GM21528 (cell line): ENCODE results near the gene ITIH4.

Experiments used
- ATAC-seq: cut with Tn5 transposase; IDR thresholded peaks from one replicate; pipeline ENCODE4 v1.9.1; 2021; ENCODE audit warnings: mild to moderate bottlenecking, moderate library complexity; ENCODE audit not compliant: unreplicated experiment, low FRiP score

ITIH4 gene

DNA sequence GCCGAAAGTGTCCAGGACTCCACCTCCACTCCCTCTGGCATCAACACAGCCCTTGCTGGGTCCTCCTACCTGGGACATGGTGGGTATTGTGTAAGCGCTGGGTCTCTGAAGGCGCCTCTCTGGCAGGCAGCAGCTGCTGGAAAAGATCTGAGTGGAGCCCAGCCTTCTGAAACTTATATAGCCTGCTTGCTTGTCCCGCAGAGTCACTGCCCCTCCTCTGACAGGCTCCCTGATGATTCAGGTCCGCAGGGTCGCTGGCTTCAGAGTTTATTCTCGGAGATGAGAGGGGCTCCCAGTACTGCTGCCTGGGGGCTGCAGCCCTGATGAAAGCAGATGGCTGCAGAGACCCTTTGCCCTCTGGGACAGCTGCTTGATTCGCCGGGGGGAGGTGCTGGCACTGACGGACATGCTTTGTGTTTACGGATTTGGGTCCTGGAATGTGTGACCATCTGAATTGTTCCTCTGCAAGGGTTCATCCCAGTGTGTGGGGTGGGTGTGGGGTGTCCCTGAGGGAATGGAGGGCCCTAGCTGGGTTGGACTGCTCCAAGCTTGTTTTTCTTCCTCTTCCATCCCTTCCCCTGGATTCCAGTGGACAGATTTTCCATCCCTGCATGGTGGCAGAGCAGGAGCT is 4.5 kb upstream of the ITIH4 start, which contains the start of gene MUSTN1:
TSS of gene MUSTN1 (minus strand) at position 149 of the 631 bp plus-strand sequence. CDS start at position 78, 71 bp downstream.
- ATAC-seq, result no peak

DNA sequence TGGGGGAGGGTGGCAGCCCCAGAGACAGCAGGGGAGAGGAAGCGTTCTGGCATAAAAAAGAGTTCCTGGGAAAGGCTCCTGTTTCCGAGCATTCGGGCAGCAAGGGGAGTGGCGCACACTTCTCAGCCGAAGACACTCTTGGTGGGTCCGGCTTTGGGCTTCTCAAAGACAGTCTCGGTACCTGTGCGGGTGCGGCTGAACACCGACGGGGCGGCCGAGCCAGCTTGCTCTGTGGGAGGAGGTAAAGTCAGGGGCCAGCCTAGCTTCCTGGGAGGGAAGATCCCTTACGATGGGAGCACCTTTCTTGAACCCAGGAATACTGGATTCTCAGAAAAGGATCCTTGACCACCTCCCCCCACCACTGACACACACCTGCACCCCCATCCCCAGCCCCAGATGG is 2.7 kb upstream of the ITIH4 start:
- no peak for ATAC-seq

DNA sequence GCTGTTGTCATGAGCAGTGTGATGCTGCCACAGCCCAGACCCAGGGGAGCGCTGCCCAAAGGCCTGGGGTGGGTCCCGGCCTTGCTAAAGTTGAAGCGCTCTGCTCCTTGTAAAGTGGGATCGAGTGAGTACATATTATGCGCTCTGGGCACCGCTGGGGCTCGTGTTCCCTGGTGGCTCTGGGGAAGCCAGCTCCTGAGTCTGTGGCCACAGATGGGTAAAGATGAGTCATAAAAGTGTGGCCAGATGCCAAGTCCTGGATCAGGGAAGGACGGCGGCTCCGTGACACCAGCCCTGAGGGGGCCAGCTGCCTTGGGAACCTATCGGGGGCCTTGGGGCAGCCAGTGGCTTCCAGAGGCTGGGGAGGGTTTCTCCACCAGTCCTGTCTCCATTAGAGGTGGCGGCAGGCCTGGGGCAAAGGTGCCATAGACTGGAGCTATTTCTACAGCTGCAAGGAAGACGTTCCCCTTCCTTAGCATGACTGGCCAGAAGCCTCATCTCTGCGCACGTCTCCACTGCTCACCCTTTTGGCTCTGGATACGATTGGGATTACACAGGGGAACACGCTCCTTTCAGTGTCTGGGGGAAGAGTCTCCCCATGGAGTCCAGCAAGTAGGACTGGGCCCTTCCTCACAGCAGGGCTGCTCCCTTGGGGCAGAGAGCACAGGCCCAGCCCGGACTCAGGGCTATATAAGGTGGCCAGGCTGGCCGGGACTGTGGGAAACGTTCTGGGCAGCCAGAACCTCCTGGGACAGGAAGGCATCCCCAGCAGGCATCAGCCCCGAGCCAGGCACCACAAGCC is 1.2 kb upstream of the ITIH4 start:
- ATAC-seq, result no peak

DNA sequence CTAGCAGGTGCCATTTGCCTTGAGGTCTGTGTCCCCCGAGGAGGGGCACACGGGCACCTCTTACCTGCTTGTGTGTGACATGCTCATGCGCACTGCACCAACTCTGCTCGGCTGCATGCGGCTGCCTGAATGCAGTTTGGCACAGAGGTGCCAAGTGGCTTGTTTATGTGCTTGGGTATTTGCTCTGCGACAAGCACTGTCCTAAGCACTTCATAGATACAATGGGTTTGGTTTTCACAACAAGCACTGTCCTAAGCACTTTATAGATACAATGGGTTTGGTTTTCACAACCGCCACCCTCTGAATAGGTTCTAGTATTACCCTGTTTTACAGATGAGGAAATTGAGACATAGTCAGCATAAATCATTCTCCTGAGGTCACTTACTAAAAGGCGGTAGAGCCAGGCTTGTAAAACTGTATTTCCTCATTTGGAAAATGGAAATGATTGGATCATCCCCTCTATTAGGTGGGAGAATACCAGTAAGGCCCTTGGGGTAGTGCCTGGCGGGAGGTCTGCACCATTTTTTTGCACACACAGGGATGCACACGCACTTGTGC is 487 bp downstream of the ITIH4 start:
- no peak for ATAC-seq

DNA sequence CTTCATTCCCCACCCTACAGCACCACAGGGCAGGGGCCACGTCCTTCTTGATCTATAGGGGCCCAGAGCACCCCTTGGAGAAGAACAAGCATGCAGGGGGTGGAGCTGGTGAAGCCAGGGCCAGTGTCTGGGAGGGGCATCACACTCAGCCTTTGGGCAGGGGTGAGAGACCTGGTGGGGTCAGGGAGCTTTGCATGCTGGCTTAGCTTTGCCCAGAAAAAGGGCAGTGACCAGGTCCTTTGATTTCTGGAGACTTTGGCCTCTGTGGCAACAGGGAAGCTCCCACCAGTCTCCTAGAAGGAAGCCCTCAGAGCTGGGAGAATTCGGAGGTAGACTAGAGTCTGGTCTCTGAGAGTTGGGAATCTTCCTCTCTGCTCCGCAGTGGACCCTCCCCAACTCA is 990 bp downstream of the ITIH4 start:
- ATAC-seq, result no peak

DNA sequence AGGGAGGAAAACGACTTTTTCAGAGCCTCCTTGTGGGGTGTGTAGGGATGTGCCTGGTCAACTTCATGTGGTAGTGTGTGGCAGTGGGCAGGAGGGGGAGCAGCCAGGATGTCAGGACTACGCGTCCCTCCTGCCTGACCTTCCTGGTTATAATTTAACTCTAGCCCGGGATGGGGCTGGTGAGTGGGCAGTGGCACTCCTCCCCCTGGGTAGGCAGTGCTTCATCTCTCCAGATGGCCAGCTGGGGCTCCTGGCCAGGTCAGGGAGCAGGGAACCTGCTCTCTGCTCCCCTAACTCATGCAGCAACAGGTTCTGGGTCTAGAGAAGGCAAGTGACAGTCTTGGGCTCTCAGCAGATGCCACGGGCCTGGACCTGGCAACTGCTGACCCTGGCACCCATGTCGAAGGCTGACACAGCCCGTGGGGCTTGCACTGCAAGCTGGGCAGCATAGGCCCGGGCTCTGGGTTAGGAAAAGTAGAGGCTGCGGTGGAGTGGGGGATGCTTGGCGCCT is 2.6 kb downstream of the ITIH4 start:
- no peak for ATAC-seq

DNA sequence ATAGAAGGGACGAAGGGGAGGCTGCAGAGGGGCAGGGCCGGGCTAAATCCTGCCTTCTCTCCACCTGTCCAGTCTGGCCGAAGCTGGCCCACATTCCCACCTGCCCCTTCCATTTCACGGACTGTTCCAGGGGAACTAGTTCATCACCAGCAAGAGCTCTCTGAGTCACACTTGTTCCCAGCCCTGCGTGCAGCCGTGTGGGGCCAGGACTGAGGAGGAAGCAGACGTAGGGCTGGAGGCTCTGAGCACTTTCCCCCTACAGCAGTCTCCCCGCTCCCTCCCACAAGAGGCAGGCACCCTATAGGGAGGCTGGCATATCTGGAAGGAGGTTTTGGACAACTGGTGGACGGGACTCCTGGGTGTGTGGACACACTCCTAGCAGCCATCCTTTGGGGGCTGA is 3.0 kb downstream of the ITIH4 start:
- no peak for ATAC-seq

DNA sequence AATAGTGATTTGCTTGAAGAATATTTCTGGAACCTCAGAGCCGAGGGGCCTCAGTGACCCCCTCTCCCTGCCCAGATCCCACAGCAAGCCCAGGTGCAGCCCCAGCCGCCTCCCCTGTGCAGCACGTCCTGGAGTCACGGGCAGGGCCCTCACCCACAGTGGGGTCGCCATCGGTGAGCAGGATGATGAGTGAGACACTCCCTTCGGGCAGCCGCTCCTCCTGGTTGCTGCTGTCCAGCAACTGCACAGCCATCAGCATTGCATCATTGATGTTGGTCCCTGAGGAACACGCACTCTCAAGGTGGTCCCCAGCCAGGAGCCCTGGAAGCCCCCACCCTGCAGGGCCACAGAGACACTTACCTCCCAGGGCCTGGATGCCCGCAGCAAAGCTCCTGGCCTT is 6.4 kb downstream of the ITIH4 start:
- no peak for ATAC-seq

DNA sequence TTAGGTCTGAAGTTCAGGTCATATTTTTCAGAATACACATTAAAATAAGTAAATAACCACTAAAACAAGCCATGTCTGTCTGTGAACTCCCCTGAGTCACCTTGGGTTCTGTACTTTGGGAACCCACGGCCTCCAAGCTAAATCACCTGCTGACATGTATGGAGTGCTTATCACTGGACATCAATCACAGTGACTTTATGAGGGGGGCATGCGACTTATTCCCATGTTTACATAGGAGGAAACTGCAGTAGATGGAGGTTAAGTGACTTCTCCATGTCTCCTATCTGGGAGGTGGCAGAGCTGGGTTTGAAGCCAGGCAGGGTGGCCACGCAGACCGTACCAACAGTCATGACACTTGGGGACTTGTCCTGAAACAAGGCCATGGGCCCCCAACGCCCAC is 8.1 kb downstream of the ITIH4 start:
- no peak for ATAC-seq

DNA sequence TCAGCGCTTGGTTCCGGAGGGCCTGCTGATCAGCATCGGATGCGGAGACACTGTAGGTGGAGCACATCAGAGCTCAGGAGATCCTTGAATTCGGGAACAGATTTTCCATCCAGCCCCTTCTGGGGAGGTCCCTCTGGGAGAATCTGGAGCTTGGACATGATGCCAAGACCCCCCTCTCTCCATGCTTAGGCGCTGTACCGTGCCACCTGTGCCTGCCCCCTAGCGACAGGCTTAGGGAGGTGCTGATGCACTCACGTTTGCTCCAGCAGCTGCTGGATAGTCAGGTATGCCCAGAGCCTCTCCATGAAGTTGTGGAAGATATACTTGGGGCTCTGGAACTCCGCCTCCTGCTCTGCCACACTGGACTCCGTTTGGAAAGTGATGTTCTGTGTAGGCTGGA is 9.7 kb downstream of the ITIH4 start:
- ATAC-seq, result no peak

DNA sequence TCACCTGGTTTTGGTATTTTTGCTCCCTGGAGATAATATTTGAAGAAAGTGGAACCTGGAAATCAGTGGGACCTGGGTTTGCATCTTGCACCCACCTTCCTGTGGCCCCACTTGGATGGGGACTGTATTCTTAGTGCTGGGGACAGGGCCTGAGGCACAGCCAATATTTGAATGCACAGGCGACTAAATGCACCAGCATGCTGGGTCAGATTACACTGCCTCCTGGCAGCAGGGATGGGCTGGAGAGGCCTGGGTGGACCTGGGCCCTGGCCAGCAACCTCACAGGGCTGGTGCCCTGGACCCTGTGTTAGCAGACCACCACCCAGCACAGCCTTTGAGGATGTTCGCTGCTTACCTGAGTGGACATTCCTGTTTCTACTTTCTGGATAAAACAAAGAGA is 10.5 kb downstream of the ITIH4 start:
- ATAC-seq, result no peak

DNA sequence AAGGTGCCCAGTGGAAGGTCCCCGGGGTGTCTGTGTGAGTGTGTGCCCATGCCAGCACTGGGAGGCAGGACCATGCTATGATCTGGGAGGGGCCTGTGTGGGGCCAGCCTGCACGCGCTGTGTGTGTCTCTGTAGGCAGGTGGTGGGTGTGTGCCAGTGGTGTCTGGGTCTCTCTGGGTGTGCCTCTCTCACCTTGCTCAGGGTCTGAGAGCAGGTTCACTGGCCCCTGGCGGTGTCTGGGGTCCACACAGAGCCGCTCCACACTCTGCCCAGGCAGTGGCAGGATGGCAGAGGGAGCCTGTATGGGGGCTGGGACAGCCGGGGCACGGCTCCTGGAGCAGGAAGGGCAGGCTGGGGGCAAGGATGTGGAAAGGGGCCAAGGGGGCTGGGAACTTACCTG is 12.6 kb downstream of the ITIH4 start:
- no peak for ATAC-seq

DNA sequence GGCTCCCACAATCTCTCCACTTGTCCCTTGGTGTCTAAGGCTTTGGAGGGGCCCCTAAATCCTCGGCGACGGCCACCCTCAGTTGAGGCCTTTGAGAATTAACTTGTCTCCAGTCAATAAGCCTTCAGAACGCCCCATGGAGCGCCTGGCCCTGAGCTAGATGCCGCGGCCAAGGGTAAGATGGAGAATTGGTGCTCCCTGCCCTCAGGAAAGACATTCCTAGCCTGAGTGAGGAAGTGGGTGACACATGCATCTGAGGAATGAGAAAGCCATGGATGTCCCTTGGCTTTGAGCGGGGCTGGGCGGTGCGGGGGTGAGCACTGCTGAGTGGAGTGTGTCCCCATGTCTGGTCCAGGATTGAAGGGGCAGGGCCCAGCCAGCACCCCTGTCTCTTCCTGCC is 13.3 kb downstream of the ITIH4 start:
- no peak for ATAC-seq

DNA sequence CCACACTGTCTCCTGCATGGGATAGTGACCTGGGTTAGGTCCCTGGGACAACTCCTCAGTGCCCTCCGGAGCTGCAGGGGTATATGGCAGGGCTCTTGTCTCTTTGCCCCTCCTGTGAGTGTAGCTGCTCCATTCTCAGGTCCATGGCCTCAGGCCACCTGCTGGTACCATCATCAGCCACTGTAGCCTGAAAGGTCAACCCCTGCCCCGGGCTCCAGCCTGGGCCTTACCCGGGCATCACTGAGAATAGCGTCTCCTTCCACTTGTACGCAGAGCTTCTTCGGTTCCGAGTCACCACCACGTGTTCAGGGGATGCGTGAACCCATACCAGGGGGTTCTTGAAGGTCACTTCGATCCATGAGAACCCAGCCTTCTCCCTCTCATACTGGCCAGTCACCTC is 13.8 kb downstream of the ITIH4 start:
- no peak for ATAC-seq

DNA sequence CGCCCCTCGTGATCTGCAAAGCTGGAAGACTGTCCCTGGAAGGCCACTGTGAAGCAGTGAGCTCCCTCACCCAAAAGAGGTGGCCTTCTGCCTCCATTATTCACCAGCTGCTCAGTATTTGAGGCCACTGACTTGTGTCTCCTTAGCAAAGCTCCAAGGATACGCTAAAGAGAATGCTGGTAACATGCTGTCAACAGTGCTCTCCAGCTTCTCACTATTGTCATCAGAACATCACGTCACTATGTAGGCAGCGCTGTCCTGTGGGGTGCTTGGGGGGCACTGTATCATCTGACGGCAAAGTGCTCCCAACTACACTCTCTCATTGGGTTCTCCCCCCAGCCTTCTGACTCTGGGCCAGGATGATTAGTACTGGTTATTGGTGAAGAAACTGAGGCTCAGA is 14.3 kb downstream of the ITIH4 start:
- no peak for ATAC-seq

DNA sequence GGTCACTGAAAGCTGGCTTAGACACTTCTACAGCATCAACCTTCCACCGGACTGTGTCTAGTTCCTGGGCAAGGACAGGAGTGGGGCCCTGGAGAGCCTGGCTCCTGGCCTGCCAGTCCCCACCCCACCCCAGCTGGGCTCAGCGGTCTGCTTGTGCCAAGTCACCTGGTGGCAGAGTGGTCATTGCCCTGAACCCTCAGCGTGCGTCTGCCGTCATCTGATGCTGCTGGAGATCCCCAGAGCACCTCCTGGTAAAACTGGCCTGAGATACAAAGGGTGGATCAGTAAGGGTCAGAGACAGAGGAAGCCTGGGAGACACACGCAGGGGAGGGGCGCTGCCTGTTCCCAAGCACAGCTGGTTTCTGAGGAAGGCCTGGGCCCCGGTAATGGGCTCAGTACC is 16.7 kb downstream of the ITIH4 start:
- no peak for ATAC-seq

DNA sequence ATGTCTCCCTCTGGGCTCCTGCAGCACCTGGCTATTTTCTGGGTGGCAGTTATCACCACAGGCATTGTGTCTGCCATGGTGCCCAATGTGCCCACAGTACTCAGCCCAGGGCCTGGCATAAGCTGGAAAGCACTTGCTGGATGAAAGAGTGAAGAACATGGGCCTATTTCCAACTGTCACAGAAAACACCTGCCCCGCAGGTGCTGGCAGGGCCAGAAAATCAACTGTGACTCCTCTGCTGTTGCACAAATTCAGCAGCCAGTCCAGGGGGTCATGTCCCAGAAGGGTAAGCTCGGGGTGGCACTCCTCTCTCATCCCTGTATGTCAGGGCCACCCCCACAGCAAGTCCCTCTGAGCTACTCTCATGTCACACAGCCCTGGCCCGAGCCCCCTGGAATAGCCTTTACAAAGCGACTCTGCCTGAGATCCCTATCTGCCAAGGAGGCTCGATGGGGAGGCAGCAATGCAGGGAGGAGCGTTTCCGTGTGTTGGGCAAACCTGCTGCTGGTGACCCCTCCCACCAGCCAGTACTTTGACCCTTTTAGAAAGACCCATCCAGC is 18.9 kb downstream of the ITIH4 start:
- ATAC-seq, result no peak

DNA sequence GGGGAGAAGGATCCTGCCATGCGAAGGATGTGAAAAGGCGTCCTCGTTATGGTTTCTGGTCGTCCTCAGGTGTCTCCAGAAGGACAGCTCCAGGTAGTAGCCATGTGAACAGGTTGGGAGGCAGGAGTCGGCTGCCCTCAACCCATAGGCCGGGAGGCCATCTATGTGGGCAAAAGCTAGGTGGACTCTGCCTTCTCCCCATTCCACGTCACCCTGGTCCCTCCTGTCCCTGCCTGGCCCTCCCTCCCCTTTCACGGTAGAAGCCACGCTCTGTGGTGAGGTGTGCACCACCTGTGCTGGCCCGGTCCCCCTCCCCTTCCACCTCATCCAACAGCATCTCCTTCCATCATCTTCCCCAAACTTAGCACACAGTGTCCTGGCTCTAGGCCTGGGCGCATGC is 19.5 kb downstream of the ITIH4 start:
- ATAC-seq, result no peak

DNA sequence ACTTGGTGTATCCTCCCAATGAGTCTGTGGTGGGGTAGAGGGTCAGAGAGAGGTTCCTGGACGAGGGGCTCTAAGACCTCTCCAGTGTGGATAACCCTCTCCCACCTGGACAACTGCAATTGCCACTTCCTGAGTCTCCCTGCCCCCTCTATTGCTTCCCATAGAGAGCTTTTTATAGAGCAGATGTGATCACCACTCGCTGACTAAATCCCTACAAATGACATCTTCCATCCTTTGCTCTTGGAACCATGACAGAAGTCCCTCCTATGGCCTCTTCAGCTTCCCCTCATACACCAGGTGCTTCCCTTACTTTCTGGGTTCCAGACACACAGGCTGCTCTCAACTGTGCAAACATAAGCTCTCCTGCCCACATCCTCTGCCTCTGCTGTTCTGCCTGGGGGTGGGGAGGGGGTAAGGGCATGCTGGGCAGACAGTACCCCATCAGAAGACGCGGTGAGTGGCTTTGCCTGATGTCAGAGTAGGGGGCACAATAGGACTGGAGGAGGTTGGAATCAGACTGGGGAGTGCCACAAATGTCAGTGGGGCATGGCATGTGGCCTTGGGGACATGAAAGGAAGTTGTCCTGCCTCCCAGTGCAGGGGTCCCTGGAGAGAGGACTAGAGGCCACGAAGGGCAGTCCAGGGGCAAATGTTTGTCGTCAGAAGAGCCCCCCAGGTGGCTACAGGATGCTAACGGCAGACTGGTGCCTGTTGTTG is 20.7 kb downstream of the ITIH4 start:
- ATAC-seq, result no peak

DNA sequence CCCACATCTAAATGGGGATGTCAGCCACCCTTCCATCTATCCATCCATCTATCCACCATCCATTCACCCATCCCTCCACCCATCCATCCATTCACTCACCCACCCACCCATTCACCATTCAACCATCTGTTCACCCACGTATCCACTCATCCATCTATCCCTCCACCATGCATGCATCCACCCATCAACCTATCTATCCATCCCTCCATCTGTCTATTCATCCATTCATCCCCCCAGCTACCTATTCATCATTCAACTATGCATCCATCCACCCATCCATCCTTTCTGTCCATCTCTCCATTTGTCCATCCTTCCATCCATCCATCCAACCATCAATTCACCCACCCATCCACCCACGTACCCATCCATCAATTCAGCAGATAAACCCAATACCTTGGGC is 21.3 kb downstream of the ITIH4 start:
- no peak for ATAC-seq
